Measurements from ENCODE around the gene NRSN1.

DNA sequence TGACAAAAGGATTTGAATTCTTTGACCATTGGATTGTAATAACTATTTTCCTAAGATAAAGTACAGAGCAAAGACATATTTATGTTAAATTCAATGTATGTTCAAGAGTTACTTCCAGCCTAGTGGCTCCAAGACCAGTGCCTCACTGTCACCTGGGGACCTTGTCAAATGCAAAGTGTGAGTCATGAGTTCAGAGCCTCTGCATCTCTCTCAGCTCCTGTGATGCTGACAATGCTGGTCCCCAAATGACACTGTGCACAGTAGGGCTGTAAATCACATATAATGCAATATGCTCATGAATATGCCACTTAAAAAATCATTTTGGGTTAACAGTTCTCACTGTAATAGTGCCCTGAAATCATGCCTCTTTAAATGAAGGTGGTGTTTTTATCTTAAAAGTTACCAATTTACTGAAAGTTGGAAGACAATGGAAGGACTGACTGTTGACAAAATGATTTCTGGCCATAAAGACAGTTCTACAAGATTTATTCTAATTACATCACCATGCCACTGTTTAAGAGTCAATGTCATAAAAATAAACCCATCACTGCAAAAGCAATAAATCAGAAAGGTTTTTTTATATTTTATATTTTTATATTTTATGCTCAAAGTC, 62.1 kb downstream of the NRSN1 start:
- TF ChIP-seq CTCF (IDR thresholded peaks at IDR 0.05) (no peak), POLR2A (IDR thresholded peaks at IDR 0.05) (no peak)

Measured in Peyer's patch (tissue), 4 donors.